B cell (primary cell): ENCODE data around the gene NUFIP1. TPM values are rescaled to one million over a fixed set of nuclear protein-coding genes. Genes with fewer than 3 reads are reported as not detected.
A peak's percentile ranks its signal among the peaks of the same experiment; 100 is the strongest.

Experiments used
- ATAC-seq: fragments of 200-7000 bp; cut with Tn5 transposase; one replicate; pipeline ENCODE4 v1.10.0; 2021; ENCODE audit warnings: low read depth, mild to moderate bottlenecking, moderate number of reproducible peaks, moderate library complexity
- CTCF ChIA-PET: fragments of 350-600 bp; sonication (Branson Sonifier 250); formaldehyde crosslinking; loops from one replicate; lab custom pipeline; 2021; ENCODE audit warnings: antibody characterized with exemption, inconsistent platforms; lab: Charles Lee
- POLR2A ChIA-PET: fragments of 350-600 bp; sonication (Branson Sonifier 250); formaldehyde crosslinking; loops from one replicate; lab custom pipeline; 2021; ENCODE audit warnings: antibody characterized with exemption; lab: Charles Lee
- DNase-seq: peaks from one replicate; pipeline ENCODE4 v3.0.0; 2013
- H2AFZ ChIP-seq: 2 replicates; pipeline ENCODE4 v1.6.1; 2012; ENCODE audit warnings: mild to moderate bottlenecking, low read depth, low read length; ENCODE audit not compliant: insufficient read depth, poor library complexity, severe bottlenecking
- H3K27ac ChIP-seq, 2 donors: 1 replicate in 1 of 2; 2 replicates in 1 of 2; pipeline ENCODE4 v1.5.1; 2012 to 2013; ENCODE audit warnings: low read length in 2 of 2, mild to moderate bottlenecking in 2 of 2, moderate library complexity in 1 of 2
- H3K27me3 ChIP-seq, 4 experiments: fragments of 200-600 bp in 1 of 4; sonication (generic) in 1 of 4; replicated peaks in 1 of 4; 1 replicate in 2 of 4; 2 replicates in 2 of 4; pipeline versions ENCODE4 v1.6.1 to v1.7.0; 2013 to 2016; ENCODE audit warnings: low read length in 3 of 4, mild to moderate bottlenecking in 2 of 4, mixed read lengths in 1 of 4, moderate library complexity in 1 of 4; ENCODE audit not compliant: insufficient read depth in 4 of 4, control insufficient read depth in 3 of 4; ENCODE audit errors: control extremely low read depth in 1 of 4
- H3K36me3 ChIP-seq, 2 experiments: replicated peaks in 1 of 2; 1 replicate in 1 of 2; 2 replicates in 1 of 2; pipeline versions ENCODE4 v1.6.1 to v1.7.1; 2013; ENCODE audit warnings: low read length in 1 of 2; ENCODE audit not compliant: insufficient read depth in 2 of 2, control insufficient read depth in 1 of 2; ENCODE audit errors: control extremely low read depth in 1 of 2, extremely low read depth in 1 of 2
- H3K4me1 ChIP-seq, 2 donors: fragments of 200-600 bp in 1 of 2; sonication (generic) in 1 of 2; 1 replicate in 1 of 2; 2 replicates in 1 of 2; pipeline versions ENCODE4 v1.5.1 to v1.6.1; 2013 to 2017; ENCODE audit warnings: low read length in 2 of 2; ENCODE audit not compliant: control insufficient read depth in 2 of 2, insufficient read depth in 2 of 2
- H3K4me2 ChIP-seq: replicated peaks from 2 replicates; pipeline ENCODE3; 2012; ENCODE audit warnings: mild to moderate bottlenecking, low read depth, low read length; ENCODE audit not compliant: poor library complexity, severe bottlenecking
- H3K4me3 ChIP-seq, 5 experiments: fragments of 200-600 bp in 1 of 5; sonication (generic) in 1 of 5; 1 replicate in 3 of 5; 2 replicates in 2 of 5; pipeline versions ENCODE4 v1.5.1 to v1.7.0; 2011 to 2016; ENCODE audit warnings: low read length in 4 of 5, mild to moderate bottlenecking in 4 of 5, low read depth in 2 of 5, control low read depth in 1 of 5, moderate library complexity in 1 of 5; ENCODE audit not compliant: insufficient read depth in 1 of 5; ENCODE audit errors: control extremely low read depth in 1 of 5, extremely low read depth in 1 of 5
- H3K79me2 ChIP-seq: fragments of 200-600 bp; sonication (generic); one replicate; pipeline ENCODE4 v1.6.0; 2016; ENCODE audit warnings: low read length; ENCODE audit not compliant: control insufficient read depth, insufficient read depth
- H3K9ac ChIP-seq: fragments of 200-600 bp; sonication (generic); 2 replicates; pipeline ENCODE4 v1.6.1; 2017; ENCODE audit warnings: mild to moderate bottlenecking, low read length, moderate library complexity
- H3K9me3 ChIP-seq, 3 donors: one replicate each; pipeline versions ENCODE4 v1.6.1 to v1.7.1; 2013; ENCODE audit warnings: low read length in 2 of 3; ENCODE audit not compliant: control insufficient read depth in 2 of 3, insufficient read depth in 1 of 3; ENCODE audit errors: control extremely low read depth in 1 of 3
- H4K20me1 ChIP-seq: 2 replicates; pipeline ENCODE4 v1.6.0; 2012; ENCODE audit warnings: mild to moderate bottlenecking, low read length; ENCODE audit not compliant: insufficient read depth, control insufficient read depth, poor library complexity, severe bottlenecking
- H3K27ac Mint-ChIP-seq: one replicate; pipeline ENCODE4 v1.8.0; 2021; ENCODE audit warnings: mixed read lengths
- H3K27me3 Mint-ChIP-seq: one replicate; pipeline ENCODE4 v1.8.0; 2021; ENCODE audit warnings: mixed read lengths
- H3K4me1 Mint-ChIP-seq: one replicate; pipeline ENCODE4 v1.8.0; 2021; ENCODE audit warnings: mixed read lengths
- H3K4me3 Mint-ChIP-seq: one replicate; pipeline ENCODE4 v1.8.0; 2021; ENCODE audit warnings: mixed read lengths
- H3K9me3 Mint-ChIP-seq: one replicate; pipeline ENCODE4 v1.8.0; 2022; ENCODE audit warnings: mixed read lengths; ENCODE audit not compliant: insufficient read depth
- EZH2 ChIP-seq: IDR thresholded peaks from 2 replicates; pipeline ENCODE4 v1.6.1; 2012; ENCODE audit warnings: borderline replicate concordance, low read depth, mild to moderate bottlenecking, moderate library complexity, low read length; ENCODE audit not compliant: insufficient read depth, poor library complexity, severe bottlenecking
- WGBS: methylation state at CpG from one replicate; pipeline ENCODE4 v1.1.5; 2013; ENCODE audit warnings: missing lambda C conversion rate; ENCODE audit not compliant: insufficient coverage; 5-methylcytosine and 5-hydroxymethylcytosine counted together
- intact Hi-C: fragments of 100-400 bp; cut with micrococcal nuclease; formaldehyde crosslinking; loops from one replicate; pipeline ENCODE4 v1.10.0; 2022
- polyA plus RNA-seq: library from polyadenylated mRNA; depleted of rRNA; stranded (reverse); fragments of >200 nt; gene quantifications from 2 replicates; pipeline ENCODE4 v1.2.3, GENCODE V29; 2012
- total RNA-seq, 2 donors: library from RNA; stranded (reverse); fragments of 120-200 nt in 1 of 2; gene quantifications; 1 replicate in 1 of 2; 2 replicates in 1 of 2; pipeline versions ENCODE4 v1.2.3 to v1.2.4, GENCODE V29; 2013 to 2022
- TF ChIP-seq, protein P1 (sequence below): fragments of 200-600 bp; IDR thresholded peaks from one replicate; pipeline ENCODE4 v1.8.0; 2022; ENCODE audit warnings: antibody characterized with exemption, mild to moderate bottlenecking

NUFIP1 gene
- total and polyA plus RNA-seq, 2 donors (not counting 1 experiment from before 2014, with no cell fraction given): 2.2 to 4.7 TPM

- POLR2A ChIA-PET: no interaction called here
- intact Hi-C loops: loop anchor here (1.0 to 5.0 kb wide), 6 partner anchors 152 to 1063 kb away; partner anchors contain the start of genes GTF2F2, SLC25A30 and TSC22D1
- WGBS: 96% methylated on average over 2 of the region's 4 CpGs
- Histone ChIP-seq H3K4me3 (no peak overlapping the region), H3K9me3 (no peaks in the 10 kb centered on the region), H3K9ac (no peak overlapping the region), H3K27me3 (no peaks in the 10 kb centered on the region), H2AFZ (no peak overlapping the region), H3K4me1 (peaks cover 9 to 16% of the 10 kb centered on the region in 2 donors), H3K4me2 (no peak overlapping the region), H3K27ac (no peak overlapping the region), H3K79me2 (no peaks in the 10 kb centered on the region), H3K36me3 (peaks cover 0 to 5% of the 10 kb centered on the region in 2 experiments), H4K20me1 (no peaks in the 10 kb centered on the region)
- H3K27ac Mint-ChIP-seq: no peak overlapping the region
- H3K4me1 Mint-ChIP-seq: no peaks in the 10 kb centered on the region
- H3K4me3 Mint-ChIP-seq: no peak overlapping the region
- peak; percentile 37 for DNase-seq
- CTCF ChIA-PET: interaction anchor here (0.8 to 11.8 kb wide), 13 partner anchors 13 to 1062 kb away, joined by 3 to 156 read pairs (median 3); no protein-coding TSS in a partner anchor
- TF ChIP-seq EZH2: no peak
- TF ChIP-seq, protein P1, sequence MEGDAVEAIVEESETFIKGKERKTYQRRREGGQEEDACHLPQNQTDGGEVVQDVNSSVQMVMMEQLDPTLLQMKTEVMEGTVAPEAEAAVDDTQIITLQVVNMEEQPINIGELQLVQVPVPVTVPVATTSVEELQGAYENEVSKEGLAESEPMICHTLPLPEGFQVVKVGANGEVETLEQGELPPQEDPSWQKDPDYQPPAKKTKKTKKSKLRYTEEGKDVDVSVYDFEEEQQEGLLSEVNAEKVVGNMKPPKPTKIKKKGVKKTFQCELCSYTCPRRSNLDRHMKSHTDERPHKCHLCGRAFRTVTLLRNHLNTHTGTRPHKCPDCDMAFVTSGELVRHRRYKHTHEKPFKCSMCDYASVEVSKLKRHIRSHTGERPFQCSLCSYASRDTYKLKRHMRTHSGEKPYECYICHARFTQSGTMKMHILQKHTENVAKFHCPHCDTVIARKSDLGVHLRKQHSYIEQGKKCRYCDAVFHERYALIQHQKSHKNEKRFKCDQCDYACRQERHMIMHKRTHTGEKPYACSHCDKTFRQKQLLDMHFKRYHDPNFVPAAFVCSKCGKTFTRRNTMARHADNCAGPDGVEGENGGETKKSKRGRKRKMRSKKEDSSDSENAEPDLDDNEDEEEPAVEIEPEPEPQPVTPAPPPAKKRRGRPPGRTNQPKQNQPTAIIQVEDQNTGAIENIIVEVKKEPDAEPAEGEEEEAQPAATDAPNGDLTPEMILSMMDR: peak; percentile 75
- ATAC-seq: no peak
- no peaks in the 10 kb centered on the region for H3K27me3 Mint-ChIP-seq
- no peaks in the 10 kb centered on the region for H3K9me3 Mint-ChIP-seq
Measured at GRCh38 chr13:44969551-44970484, 19.5 kb downstream of the NUFIP1 start.

GRCh38 chr13:44968434-44968815 is 20.8 kb downstream of the NUFIP1 start:
- no peak for ATAC-seq
- Histone ChIP-seq H3K79me2 (no peaks in the 10 kb centered on the region), H2AFZ (no peak overlapping the region), H3K9ac (no peak overlapping the region), H3K36me3 (peaks cover 0 to 16% of the 10 kb centered on the region in 2 experiments), H4K20me1 (no peaks in the 10 kb centered on the region), H3K4me3 (no peak overlapping the region), H3K9me3 (no peaks in the 10 kb centered on the region), H3K4me1 (peaks cover 0 to 2% of the 10 kb centered on the region in 2 donors), H3K4me2 (no peak overlapping the region), H3K27ac (no peak overlapping the region), H3K27me3 (no peaks in the 10 kb centered on the region)
- 100% methylated on average over 1 of the region's 3 CpGs for WGBS
- Mint-ChIP-seq H3K4me3 (no peak overlapping the region), H3K27me3 (no peaks in the 10 kb centered on the region), H3K9me3 (no peaks in the 10 kb centered on the region), H3K27ac (no peak overlapping the region), H3K4me1 (no peaks in the 10 kb centered on the region)
- TF ChIP-seq, protein P1: no peak
- TF ChIP-seq EZH2: no peak
- POLR2A ChIA-PET: no interaction called here
- intact Hi-C loops: no loop called here
- CTCF ChIA-PET: interaction anchor here (0.7 to 11.8 kb wide), 4 partner anchors 243 to 1060 kb away, joined by 3 to 156 read pairs (median 4); no protein-coding TSS in a partner anchor
- no peak for DNase-seq
